HCT116 (cell line): ENCODE results near the gene LGALS7. TPM values are rescaled to one million over a fixed set of nuclear protein-coding genes. Genes with fewer than 3 reads are reported as not detected.

Source experiments
- ATAC-seq: fragments of 200-7000 bp; cut with Tn5 transposase; 2 replicates; pipeline ENCODE4 v1.9.1; 2020; ENCODE audit warnings: mild to moderate bottlenecking, moderate library complexity
- BruUV-seq: library from RNA; stranded (reverse); fragments of 400-500 nt; replicated peaks from 2 replicates; lab custom pipeline; 2021; lab: Mats Ljungman, UMichigan
- CTCF ChIA-PET: fragments of 300-600 bp; sonication (Branson Sonifier 250); formaldehyde crosslinking; loops from one replicate; lab custom pipeline; 2021; ENCODE audit warnings: antibody characterized with exemption; lab: Charles Lee
- POLR2A ChIA-PET: fragments of 300-600, 350-600 bp; sonication (Branson Sonifier 250); formaldehyde crosslinking; loops from one replicate; lab custom pipeline; 2021; ENCODE audit warnings: antibody characterized with exemption; lab: Charles Lee
- RAD21 ChIA-PET, 2 experiments: fragments of 300-600 bp; sonication (Branson Sonifier 250); formaldehyde crosslinking; loops; one replicate each; lab custom pipeline; 2023; ENCODE audit warnings: low total read pairs in 2 of 2; ENCODE audit not compliant: uncharacterized antibody in 2 of 2, unreplicated experiment in 2 of 2, low non-redundant PET in 1 of 2; lab: Charles Lee
- DNase-seq: peaks from one replicate; pipeline ENCODE4 v3.0.0-alpha.2; 2010; ENCODE audit warnings: low read depth, low spot score
- H2AFZ ChIP-seq: fragments of 200-600 bp; shearing (Covaris generic), sonication (generic); 2 replicates; pipeline ENCODE4 v1.6.1; 2017; ENCODE audit warnings: low read depth, mixed run types, mixed read lengths, antibody characterized with exemption, low read length; ENCODE audit not compliant: poor library complexity, severe bottlenecking
- H3K27ac ChIP-seq: 2 replicates; pipeline ENCODE4 v1.5.1; 2012; ENCODE audit warnings: low read depth, low read length
- H3K27me3 ChIP-seq: fragments of 200-600 bp; sonication (generic); 2 replicates; pipeline ENCODE4 v1.6.1; 2016; ENCODE audit warnings: mixed run types, low read length, mixed read lengths; ENCODE audit not compliant: insufficient read depth
- H3K36me3 ChIP-seq, 2 experiments: fragments of 200-500 bp in 1 of 2; fragments of 200-600 bp in 1 of 2; sonication (Bioruptor generic) in 1 of 2; sonication (generic) in 1 of 2; 2 replicates each; pipeline versions ENCODE4 v1.5.1 to v1.6.1; 2014 to 2016; ENCODE audit warnings: low read length in 2 of 2, inconsistent platforms in 1 of 2, mixed read lengths in 1 of 2, mixed run types in 1 of 2; ENCODE audit not compliant: insufficient read depth in 2 of 2, control insufficient read depth in 1 of 2
- H3K4me1 ChIP-seq, 2 experiments: fragments of 200-600 bp in 1 of 2; sonication (generic) in 1 of 2; 2 replicates each; pipeline versions ENCODE4 v1.5.1 to v1.6.1; 2012 to 2017; ENCODE audit warnings: low read length in 2 of 2, inconsistent platforms in 1 of 2, mild to moderate bottlenecking in 1 of 2, mixed read lengths in 1 of 2, mixed run types in 1 of 2, moderate library complexity in 1 of 2; ENCODE audit not compliant: insufficient read depth in 2 of 2, control insufficient read depth in 1 of 2
- H3K4me2 ChIP-seq: fragments of 200-600 bp; sonication (generic); 2 replicates; pipeline ENCODE4 v1.6.1; 2017; ENCODE audit warnings: mixed run types, low read length, mixed read lengths
- H3K4me3 ChIP-seq, 2 experiments: fragments of 200-600 bp in 1 of 2; sonication (generic) in 1 of 2; replicated peaks in 1 of 2; 2 replicates each; pipeline ENCODE4 v1.5.1; 2011 to 2016; ENCODE audit warnings: low read length in 2 of 2, control low read depth in 1 of 2, low read depth in 1 of 2, mild to moderate bottlenecking in 1 of 2, mixed read lengths in 1 of 2, mixed run types in 1 of 2
- H3K79me2 ChIP-seq: fragments of 200-600 bp; sonication (generic); 2 replicates; pipeline ENCODE4 v1.6.1; 2017; ENCODE audit warnings: mild to moderate bottlenecking, mixed run types, low read length, moderate library complexity, mixed read lengths; ENCODE audit not compliant: insufficient read depth
- H3K9ac ChIP-seq: fragments of 200-600 bp; sonication (generic); 2 replicates; pipeline ENCODE4 v1.6.1; 2016; ENCODE audit warnings: low read length, mixed read lengths
- H3K9me2 ChIP-seq: fragments of 200-600 bp; sonication (generic), shearing (Covaris generic); 2 replicates; pipeline ENCODE4 v1.6.1; 2017; ENCODE audit warnings: mixed run types, mild to moderate bottlenecking, moderate library complexity; ENCODE audit not compliant: insufficient read depth
- H3K9me3 ChIP-seq, 2 experiments: fragments of 200-500 bp in 1 of 2; fragments of 200-600 bp in 1 of 2; sonication (Bioruptor generic) in 1 of 2; sonication (generic) in 1 of 2; 2 replicates each; pipeline ENCODE4 v1.6.1; 2014 to 2017; ENCODE audit warnings: low read length in 2 of 2, mixed read lengths in 2 of 2, inconsistent platforms in 1 of 2, low read depth in 1 of 2, mild to moderate bottlenecking in 1 of 2, mixed run types in 1 of 2, moderate library complexity in 1 of 2; ENCODE audit not compliant: control insufficient read depth in 1 of 2, insufficient read depth in 1 of 2
- H4K20me1 ChIP-seq: fragments of 200-600 bp; sonication (generic), shearing (Covaris generic); 2 replicates; pipeline ENCODE4 v1.6.1; 2017; ENCODE audit warnings: mixed run types, mild to moderate bottlenecking, moderate library complexity; ENCODE audit not compliant: insufficient read depth
- ATF3 ChIP-seq: IDR thresholded peaks from 2 replicates; pipeline ENCODE4 v1.6.1; 2012
- CBX3 ChIP-seq: IDR thresholded peaks from 2 replicates; pipeline ENCODE4 v1.6.1; 2012; ENCODE audit warnings: low read depth
- CEBPB ChIP-seq: IDR thresholded peaks from 2 replicates; pipeline ENCODE4 v1.6.1; 2012; ENCODE audit warnings: low read depth
- EGR1 ChIP-seq: IDR thresholded peaks from 2 replicates; pipeline ENCODE4 v1.6.1; 2012; ENCODE audit warnings: low read depth
- EZH2phosphoT487 ChIP-seq: fragments of 200-600 bp; IDR thresholded peaks from 2 replicates; pipeline ENCODE4 v1.6.1; 2018; ENCODE audit warnings: antibody characterized with exemption, borderline replicate concordance
- FOSL1 ChIP-seq: IDR thresholded peaks from 2 replicates; pipeline ENCODE4 v1.6.1; 2012; ENCODE audit warnings: low read depth
- POLR2A ChIP-seq: IDR thresholded peaks from 2 replicates; pipeline ENCODE4 v1.7.0; 2011; ENCODE audit warnings: borderline replicate concordance; ENCODE audit not compliant: insufficient read depth, insufficient read length; ENCODE audit errors: extremely low read depth
- RAD21 ChIP-seq: IDR thresholded peaks from 2 replicates; pipeline ENCODE4 v1.6.1; 2012; ENCODE audit warnings: low read depth, mild to moderate bottlenecking
- SP1 ChIP-seq: IDR thresholded peaks from 2 replicates; pipeline ENCODE4 v1.6.1; 2012; ENCODE audit warnings: low read depth
- SRF ChIP-seq: IDR thresholded peaks from 2 replicates; pipeline ENCODE4 v1.6.1; 2012; ENCODE audit warnings: low read depth
- TCF7L2 ChIP-seq: IDR thresholded peaks from 2 replicates; pipeline ENCODE4 v1.7.0; 2011; ENCODE audit warnings: borderline replicate concordance, inconsistent platforms; ENCODE audit not compliant: insufficient read depth, insufficient read length; ENCODE audit errors: extremely low read depth
- YY1 ChIP-seq: IDR thresholded peaks from 2 replicates; pipeline ENCODE4 v1.6.1; 2011; ENCODE audit warnings: low read length, low read depth, moderate library complexity, mild to moderate bottlenecking; ENCODE audit not compliant: insufficient replicate concordance; ENCODE audit errors: extremely low read depth
- ZFX ChIP-seq: fragments of 450-650 bp; IDR thresholded peaks from 2 replicates; pipeline ENCODE4 v1.6.1; 2017
- intact Hi-C: fragments of 100-400 bp; cut with micrococcal nuclease; formaldehyde crosslinking; loops from 2 replicates; pipeline ENCODE4 v1.10.0; 2022
- total RNA-seq: library from RNA; stranded (reverse); gene quantifications from one replicate; pipeline ENCODE4 v1.2.1, GENCODE V29; 2021; ENCODE audit not compliant: unreplicated experiment
- TF ChIP-seq, protein P1 (sequence below): IDR thresholded peaks from 2 replicates; pipeline ENCODE4 v1.6.1; 2012
- TF ChIP-seq, protein P2 (sequence below): IDR thresholded peaks from 2 replicates; pipeline ENCODE4 v1.6.1; 2012; ENCODE audit warnings: low read depth

LGALS7 gene
- total RNA-seq, 1 experiment from 2014 or later: not detected

DNA sequence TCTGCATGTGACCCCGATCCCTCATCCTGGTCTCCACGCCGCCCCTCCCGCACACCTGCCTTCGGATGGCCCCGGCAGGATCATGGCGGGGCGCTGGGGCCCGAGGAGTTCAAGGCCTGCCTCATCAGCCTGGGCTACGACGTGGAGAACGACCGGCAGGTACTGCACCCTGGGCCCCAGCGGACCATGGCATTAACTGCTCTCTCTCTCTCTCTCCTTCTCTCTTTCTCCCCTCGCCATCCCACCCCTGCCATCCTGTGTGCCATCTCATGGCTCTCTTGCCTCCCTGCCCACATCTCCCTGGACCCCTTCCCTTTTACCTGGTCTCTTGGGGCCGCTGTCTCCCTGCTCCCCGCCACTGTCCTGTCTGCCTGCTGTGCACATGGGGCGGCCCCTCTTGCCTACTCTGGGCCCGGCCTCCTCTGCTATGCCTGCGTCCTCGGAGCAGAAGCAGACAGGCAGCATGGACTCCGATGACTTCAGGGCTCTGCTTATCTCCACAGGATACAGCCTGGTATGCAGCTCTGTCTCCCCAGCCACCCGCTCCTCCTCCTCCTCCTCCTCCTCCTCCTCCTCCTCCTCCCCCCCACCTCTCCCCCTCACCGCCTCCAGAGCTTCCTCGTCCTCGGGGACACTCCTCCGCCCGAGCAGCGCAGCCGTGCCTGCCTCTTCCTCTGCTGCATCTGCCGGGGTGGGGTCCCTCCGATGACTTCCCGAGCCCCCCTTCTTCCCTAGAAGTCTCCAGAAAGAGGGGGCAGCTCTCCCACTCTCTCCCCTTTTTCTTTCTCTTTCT, 45.3 kb downstream of the LGALS7 start:
- Histone ChIP-seq H4K20me1 (0 out of 2 replicates have a peak, but pooled peaks cover 3% of the 10 kb centered on the region), H3K4me2 (no peak overlapping the region), H3K4me3 (no peak overlapping the region), H3K4me1 (peaks cover 3 to 23% of the 10 kb centered on the region in 2 experiments; a peak in 3 of 4 replicates), H3K36me3 (peaks cover 18 to 66% of the 10 kb centered on the region in 2 experiments; a peak in 3 of 4 replicates), H3K27me3 (no peaks in the 10 kb centered on the region), H3K9me2 (no peaks in the 10 kb centered on the region), H3K27ac (no peak overlapping the region), H3K9me3 (no peaks in the 10 kb centered on the region), H2AFZ (no peak overlapping the region), H3K79me2 (peaks cover 3% of the 10 kb centered on the region; the same call in 1 of the 2 replicates), H3K9ac (no peak overlapping the region)
- no TSS peak for BruUV-seq
- RAD21 ChIA-PET: no interaction called here
- DNase-seq (no peak), ATAC-seq (no peak)
- POLR2A ChIA-PET: interaction anchor here (0.6 kb wide), 1 partner anchor 326 kb away, joined by 3 read pairs; no protein-coding TSS in a partner anchor
- intact Hi-C loops: no loop called here
- CTCF ChIA-PET: interaction anchor here (1.1 kb wide), 1 partner anchor 202 kb away, joined by 4 read pairs; the partner anchor contains the start of genes MRPS12 and SARS2
- no peak for TF ChIP-seq TCF7L2
- TF ChIP-seq RAD21: no peak
- TF ChIP-seq ATF3: no peak

- ChIA-PET POLR2A (no interaction called here), RAD21 (no interaction called here), CTCF (no interaction called here)
- ATAC-seq (no peak), DNase-seq (no peak)
- peaks cover 20 to 73% of the 10 kb centered on the region in 2 experiments; a peak in 3 of 4 replicates for H3K36me3 ChIP-seq
- no peak overlapping the region for H3K4me3 ChIP-seq
- BruUV-seq: no TSS peak
- H3K27ac ChIP-seq: no peak overlapping the region
- no peaks in the 10 kb centered on the region for H3K27me3 ChIP-seq
- peaks cover 3 to 16% of the 10 kb centered on the region in 2 experiments; a peak in 2 of 4 replicates for H3K4me1 ChIP-seq
- no peaks in the 10 kb centered on the region for H3K9me3 ChIP-seq
- intact Hi-C loops: no loop called here
- no peak overlapping the region for H2AFZ ChIP-seq
- H3K79me2 ChIP-seq: peaks cover 8% of the 10 kb centered on the region; the same call in 1 of the 2 replicates
- H4K20me1 ChIP-seq: 0 out of 2 replicates have a peak, but pooled peaks cover 3% of the 10 kb centered on the region
- no peak overlapping the region for H3K4me2 ChIP-seq
- H3K9me2 ChIP-seq: no peaks in the 10 kb centered on the region
- no peak overlapping the region for H3K9ac ChIP-seq
- TF ChIP-seq FOSL1: no peak
- TF ChIP-seq ATF3: no peak
- no peak for TF ChIP-seq CBX3
- no peak for TF ChIP-seq SRF
- no peak for TF ChIP-seq YY1
- no peak for TF ChIP-seq TCF7L2
- TF ChIP-seq EGR1: no peak
- TF ChIP-seq SP1: no peak
- no peak for TF ChIP-seq ZFX
- TF ChIP-seq, protein P1, sequence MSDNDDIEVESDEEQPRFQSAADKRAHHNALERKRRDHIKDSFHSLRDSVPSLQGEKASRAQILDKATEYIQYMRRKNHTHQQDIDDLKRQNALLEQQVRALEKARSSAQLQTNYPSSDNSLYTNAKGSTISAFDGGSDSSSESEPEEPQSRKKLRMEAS: no peak
- no peak for TF ChIP-seq EZH2phosphoT487
- TF ChIP-seq POLR2A: no peak
- TF ChIP-seq, protein P2, sequence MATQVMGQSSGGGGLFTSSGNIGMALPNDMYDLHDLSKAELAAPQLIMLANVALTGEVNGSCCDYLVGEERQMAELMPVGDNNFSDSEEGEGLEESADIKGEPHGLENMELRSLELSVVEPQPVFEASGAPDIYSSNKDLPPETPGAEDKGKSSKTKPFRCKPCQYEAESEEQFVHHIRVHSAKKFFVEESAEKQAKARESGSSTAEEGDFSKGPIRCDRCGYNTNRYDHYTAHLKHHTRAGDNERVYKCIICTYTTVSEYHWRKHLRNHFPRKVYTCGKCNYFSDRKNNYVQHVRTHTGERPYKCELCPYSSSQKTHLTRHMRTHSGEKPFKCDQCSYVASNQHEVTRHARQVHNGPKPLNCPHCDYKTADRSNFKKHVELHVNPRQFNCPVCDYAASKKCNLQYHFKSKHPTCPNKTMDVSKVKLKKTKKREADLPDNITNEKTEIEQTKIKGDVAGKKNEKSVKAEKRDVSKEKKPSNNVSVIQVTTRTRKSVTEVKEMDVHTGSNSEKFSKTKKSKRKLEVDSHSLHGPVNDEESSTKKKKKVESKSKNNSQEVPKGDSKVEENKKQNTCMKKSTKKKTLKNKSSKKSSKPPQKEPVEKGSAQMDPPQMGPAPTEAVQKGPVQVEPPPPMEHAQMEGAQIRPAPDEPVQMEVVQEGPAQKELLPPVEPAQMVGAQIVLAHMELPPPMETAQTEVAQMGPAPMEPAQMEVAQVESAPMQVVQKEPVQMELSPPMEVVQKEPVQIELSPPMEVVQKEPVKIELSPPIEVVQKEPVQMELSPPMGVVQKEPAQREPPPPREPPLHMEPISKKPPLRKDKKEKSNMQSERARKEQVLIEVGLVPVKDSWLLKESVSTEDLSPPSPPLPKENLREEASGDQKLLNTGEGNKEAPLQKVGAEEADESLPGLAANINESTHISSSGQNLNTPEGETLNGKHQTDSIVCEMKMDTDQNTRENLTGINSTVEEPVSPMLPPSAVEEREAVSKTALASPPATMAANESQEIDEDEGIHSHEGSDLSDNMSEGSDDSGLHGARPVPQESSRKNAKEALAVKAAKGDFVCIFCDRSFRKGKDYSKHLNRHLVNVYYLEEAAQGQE: no peak
- TF ChIP-seq CEBPB: no peak
Measured at GRCh38 chr19:38727306-38727867, 45.9 kb downstream of the LGALS7 start.
